ENCODE data around the gene DPF1. TPM values are rescaled to one million over a fixed set of nuclear protein-coding genes. Genes with fewer than 3 reads are reported as not detected.

Gene DPF1
- not detected for total RNA-seq

GRCh38 chr19:38224014-38224862, at the start of gene DPF1:
Gene DPF1 (minus strand): TSS chr19:38224222. CDS start chr19:38224142, 80 bp downstream.
- no peak for TF ChIP-seq POLR2A (IDR thresholded peaks at IDR 0.05)
- peak in 1 of 7 experiments; percentile 7 for TF ChIP-seq CTCF (IDR thresholded peaks at IDR 0.05)
- H3K27me3 ChIP-seq = peaks cover 4 to 45% of the 10 kb centered on the region in 2 donors
- ATAC-seq (peak; percentile 56), DNase-seq (peak in 2 of 4 donors; percentile 27 to 53)
- H3K36me3 ChIP-seq (replicated peaks in 1 of 2; ENCODE audit: insufficient read depth in 1 of 2, low read depth in 2 of 2) = no peaks in the 10 kb centered on the region
- no peaks in the 10 kb centered on the region for H3K9me3 ChIP-seq
- 0 to 1% methylated on average over 2 to 60 of the region's 61 CpGs for WGBS, 2 donors
- H3K4me3 ChIP-seq = peak within 1 kb of the TSS in 1 of 2 donors; percentile 19
- H3K27ac ChIP-seq = no peak within 1 kb of the TSS
- peaks cover 20% of the 10 kb centered on the region for H3K4me1 ChIP-seq
- intact Hi-C loops (cut with DNase I) = no loop called here

- H3K36me3 ChIP-seq (replicated peaks in 1 of 2; ENCODE audit: insufficient read depth in 1 of 2, low read depth in 2 of 2) = no peaks in the 10 kb centered on the region
- no peaks in the 10 kb centered on the region for H3K9me3 ChIP-seq
- intact Hi-C loops (cut with DNase I) = no loop called here
- 18 to 26% methylated on average over 2 of the region's 2 CpGs for WGBS, 2 donors
- ATAC-seq = peak; percentile 68
- H3K4me3 ChIP-seq = no peak overlapping the region
- TF ChIP-seq POLR2A (IDR thresholded peaks at IDR 0.05) (no peak), CTCF (IDR thresholded peaks at IDR 0.05) (no peak)
- no peaks in the 10 kb centered on the region for H3K27me3 ChIP-seq
- DNase-seq = peak; percentile 41 to 72 (median 55)
- peaks cover 85% of the 10 kb centered on the region for H3K4me1 ChIP-seq
- H3K27ac ChIP-seq = peak overlapping the region; percentile 6 to 38 (median 22)
Observed at GRCh38 chr19:38273499-38273898, 49.5 kb upstream of the DPF1 start.

GRCh38 chr19:38270587-38271167, 46.7 kb upstream of the DPF1 start:
- no peak overlapping the region for H3K4me3 ChIP-seq
- WGBS, 2 donors = 55 to 58% methylated on average over 5 of the region's 5 CpGs
- no peaks in the 10 kb centered on the region for H3K9me3 ChIP-seq
- H3K27ac ChIP-seq = peak overlapping the region in 3 of 4 donors; percentile 8 to 50 (median 11)
- TF ChIP-seq POLR2A (IDR thresholded peaks at IDR 0.05) (no peak), CTCF (IDR thresholded peaks at IDR 0.05) (no peak)
- ATAC-seq (no peak), DNase-seq (peak in 1 of 4 donors; percentile 26)
- no peaks in the 10 kb centered on the region for H3K27me3 ChIP-seq
- no peaks in the 10 kb centered on the region for H3K36me3 ChIP-seq (replicated peaks in 1 of 2; ENCODE audit: insufficient read depth in 1 of 2, low read depth in 2 of 2)
- intact Hi-C loops (cut with DNase I) = no loop called here
- peaks cover 94% of the 10 kb centered on the region for H3K4me1 ChIP-seq

GRCh38 chr19:38268539-38268938, 44.5 kb upstream of the DPF1 start:
- Histone ChIP-seq H3K27me3 (no peaks in the 10 kb centered on the region), H3K4me1 (peaks cover 81% of the 10 kb centered on the region), H3K4me3 (no peak overlapping the region), H3K9me3 (no peaks in the 10 kb centered on the region), H3K36me3 (replicated peaks in 1 of 2; ENCODE audit: insufficient read depth in 1 of 2, low read depth in 2 of 2) (no peaks in the 10 kb centered on the region), H3K27ac (peak overlapping the region; percentile 65 to 97 (median 94))
- intact Hi-C loops (cut with DNase I) = no loop called here
- ATAC-seq (no peak), DNase-seq (peak in 1 of 4 donors; percentile 58)
- TF ChIP-seq CTCF (IDR thresholded peaks at IDR 0.05) (no peak), POLR2A (IDR thresholded peaks at IDR 0.05) (no peak)
- WGBS, 2 donors = 37 to 44% methylated on average over 8 of the region's 8 CpGs

Measured in body of pancreas (tissue), 4 donors.